ENCODE results near the gene PARN. TPM values are rescaled to one million over a fixed set of nuclear protein-coding genes. Genes with fewer than 3 reads are reported as not detected.
"Not testable (repeated sequence)": the region's sequence is repeated elsewhere in the genome, so short reads cannot be mapped to it uniquely, and the experiment has no call there.

The PARN gene
- total RNA-seq, 4 donors from 2014 or later, result 36.6 to 66.8 (median 53.5) TPM

DNA sequence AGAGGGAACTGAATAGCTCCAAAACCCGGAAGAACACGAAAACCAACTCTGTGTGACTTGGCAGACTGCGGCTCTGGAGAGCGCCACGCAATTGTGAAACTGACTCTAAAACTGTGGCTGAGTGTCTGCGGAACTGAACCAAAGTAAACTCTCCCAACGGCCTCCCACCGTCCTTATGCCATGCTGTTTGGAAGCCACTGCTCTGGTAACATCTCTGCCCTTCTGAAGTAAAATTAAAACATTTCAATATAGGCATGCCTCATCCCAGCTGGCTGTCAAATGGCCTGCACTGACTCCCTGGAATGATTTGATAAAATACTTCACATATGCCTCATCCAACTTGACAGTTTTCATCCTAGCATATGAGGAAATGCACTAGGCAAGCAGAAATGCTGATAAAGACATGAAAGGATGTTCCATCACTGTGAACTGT, 70.2 kb downstream of the PARN start:
- TF ChIP-seq, protein P1, sequence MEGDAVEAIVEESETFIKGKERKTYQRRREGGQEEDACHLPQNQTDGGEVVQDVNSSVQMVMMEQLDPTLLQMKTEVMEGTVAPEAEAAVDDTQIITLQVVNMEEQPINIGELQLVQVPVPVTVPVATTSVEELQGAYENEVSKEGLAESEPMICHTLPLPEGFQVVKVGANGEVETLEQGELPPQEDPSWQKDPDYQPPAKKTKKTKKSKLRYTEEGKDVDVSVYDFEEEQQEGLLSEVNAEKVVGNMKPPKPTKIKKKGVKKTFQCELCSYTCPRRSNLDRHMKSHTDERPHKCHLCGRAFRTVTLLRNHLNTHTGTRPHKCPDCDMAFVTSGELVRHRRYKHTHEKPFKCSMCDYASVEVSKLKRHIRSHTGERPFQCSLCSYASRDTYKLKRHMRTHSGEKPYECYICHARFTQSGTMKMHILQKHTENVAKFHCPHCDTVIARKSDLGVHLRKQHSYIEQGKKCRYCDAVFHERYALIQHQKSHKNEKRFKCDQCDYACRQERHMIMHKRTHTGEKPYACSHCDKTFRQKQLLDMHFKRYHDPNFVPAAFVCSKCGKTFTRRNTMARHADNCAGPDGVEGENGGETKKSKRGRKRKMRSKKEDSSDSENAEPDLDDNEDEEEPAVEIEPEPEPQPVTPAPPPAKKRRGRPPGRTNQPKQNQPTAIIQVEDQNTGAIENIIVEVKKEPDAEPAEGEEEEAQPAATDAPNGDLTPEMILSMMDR (IDR thresholded peaks at IDR 0.05), result no peak
- TF ChIP-seq POLR2A (IDR thresholded peaks at IDR 0.05), result no peak
- H3K27ac ChIP-seq, result peak overlapping the region in 1 of 4 donors; percentile 55
- no peak for DNase-seq

DNA sequence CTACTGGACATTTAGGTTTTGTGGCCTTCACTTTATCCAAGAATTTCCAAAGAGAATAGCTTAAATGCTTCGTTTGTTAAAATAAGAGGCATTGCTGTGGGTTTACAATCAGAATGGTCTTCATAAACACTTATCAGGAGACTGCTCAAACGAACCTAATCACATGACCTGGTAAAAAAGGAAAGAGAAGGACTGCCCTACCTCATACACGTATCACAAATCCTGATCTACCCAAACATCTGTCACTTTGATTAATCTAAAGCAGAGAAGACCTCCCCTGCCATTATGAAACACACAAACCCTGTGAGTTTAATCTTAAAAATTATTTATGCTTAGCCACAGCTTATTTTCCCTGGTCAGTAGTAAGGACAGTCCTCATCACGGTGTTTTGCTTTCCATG, 76.6 kb downstream of the PARN start:
- no peaks in the 10 kb centered on the region for H3K4me1 ChIP-seq
- H3K9me3 ChIP-seq, result no peaks in the 10 kb centered on the region
- TF ChIP-seq POLR2A (IDR thresholded peaks at IDR 0.05), result no peak
- TF ChIP-seq, protein P1 (IDR thresholded peaks at IDR 0.05), result no peak
- H3K27ac ChIP-seq, result no peak overlapping the region
- H3K27me3 ChIP-seq, result no peaks in the 10 kb centered on the region
- no peak overlapping the region for H3K4me3 ChIP-seq
- peaks cover 0 to 33% (median 0%) of the 10 kb centered on the region in 3 donors for H3K36me3 ChIP-seq
- DNase-seq, result no peak

More for the DNA sequence above, 70.2 kb downstream of the PARN start:
- no peaks in the 10 kb centered on the region for H3K27me3 ChIP-seq
- peaks cover 0 to 26% (median 2%) of the 10 kb centered on the region in 4 donors for H3K4me1 ChIP-seq
- no peak overlapping the region for H3K4me3 ChIP-seq
- H3K36me3 ChIP-seq, result peaks cover 0 to 7% (median 0%) of the 10 kb centered on the region in 3 donors
- H3K9me3 ChIP-seq, result no peaks in the 10 kb centered on the region

DNA sequence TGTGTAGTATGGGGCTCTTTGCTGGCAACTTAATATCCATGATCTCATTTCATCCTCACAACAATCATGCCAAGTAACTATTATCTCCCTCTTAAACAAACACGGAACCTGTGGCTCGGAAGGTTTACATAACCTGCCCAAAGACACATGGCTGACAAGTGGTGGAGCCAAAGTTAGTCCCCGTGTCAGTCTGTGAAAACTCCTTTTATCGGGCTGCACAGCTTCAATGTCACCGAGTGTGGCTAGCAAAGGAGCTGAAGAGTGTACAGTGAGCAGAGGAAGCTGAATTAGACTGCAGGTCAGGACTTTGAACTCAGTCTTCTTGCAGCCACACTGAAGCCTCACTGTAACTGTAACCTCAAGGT, 80.3 kb downstream of the PARN start:
- no peak for DNase-seq
- H3K36me3 ChIP-seq, result peaks cover 0 to 36% (median 0%) of the 10 kb centered on the region in 3 donors
- peak overlapping the region in 1 of 4 donors; percentile 31 for H3K27ac ChIP-seq
- TF ChIP-seq, protein P1 (IDR thresholded peaks at IDR 0.05), result no peak
- no peak for TF ChIP-seq POLR2A (IDR thresholded peaks at IDR 0.05)
- no peaks in the 10 kb centered on the region for H3K9me3 ChIP-seq
- no peak overlapping the region for H3K4me3 ChIP-seq
- H3K27me3 ChIP-seq, result no peaks in the 10 kb centered on the region
- H3K4me1 ChIP-seq, result no peaks in the 10 kb centered on the region

DNA sequence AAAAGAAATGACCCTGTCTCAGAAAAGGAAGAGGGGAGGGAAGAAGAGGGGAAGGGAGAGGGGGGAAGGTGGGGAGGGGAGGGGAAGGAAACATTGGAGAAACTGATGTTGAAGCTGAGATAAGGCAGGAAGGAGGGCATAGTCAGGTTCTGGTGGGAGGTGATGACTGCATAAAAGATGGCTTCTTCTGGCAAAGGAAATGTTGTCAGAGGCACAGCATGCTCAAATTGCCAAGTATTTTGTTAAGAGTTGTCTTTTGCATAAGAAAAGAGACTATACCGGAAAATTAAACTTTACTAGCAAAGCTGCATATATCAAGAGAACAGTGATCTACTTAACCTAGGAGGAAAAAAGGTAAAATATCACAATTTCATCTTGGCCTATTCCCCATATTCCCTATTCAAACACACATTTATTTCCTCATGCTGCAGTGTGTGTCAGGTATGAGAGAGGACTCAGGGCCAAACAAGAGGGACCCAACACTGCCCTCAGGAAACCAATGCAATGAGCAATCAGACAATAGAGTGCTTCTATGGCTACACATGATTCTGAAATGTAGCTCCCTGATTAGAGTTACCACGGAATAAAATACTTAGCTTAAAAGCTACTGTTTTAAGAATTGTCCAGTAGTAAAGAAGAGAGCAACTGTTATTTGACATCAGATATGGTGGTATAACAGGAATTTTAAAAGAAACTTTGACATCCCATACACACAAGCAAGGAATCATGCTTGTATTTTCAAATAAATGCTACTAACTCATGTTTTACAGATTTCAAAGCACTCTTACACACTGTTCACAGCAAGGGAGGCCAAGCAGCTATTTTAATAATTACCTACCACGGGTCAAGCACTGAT, 80.9 kb downstream of the PARN start:
- Histone ChIP-seq H3K27ac (peak overlapping the region in 1 of 4 donors; percentile 31), H3K4me1 (no peaks in the 10 kb centered on the region), H3K27me3 (no peaks in the 10 kb centered on the region), H3K4me3 (no peak overlapping the region), H3K9me3 (no peaks in the 10 kb centered on the region), H3K36me3 (peaks cover 0 to 34% (median 0%) of the 10 kb centered on the region in 3 donors)
- no peak for DNase-seq
- TF ChIP-seq, protein P1 (IDR thresholded peaks at IDR 0.05), result no peak
- TF ChIP-seq POLR2A (IDR thresholded peaks at IDR 0.05), result no peak

DNA sequence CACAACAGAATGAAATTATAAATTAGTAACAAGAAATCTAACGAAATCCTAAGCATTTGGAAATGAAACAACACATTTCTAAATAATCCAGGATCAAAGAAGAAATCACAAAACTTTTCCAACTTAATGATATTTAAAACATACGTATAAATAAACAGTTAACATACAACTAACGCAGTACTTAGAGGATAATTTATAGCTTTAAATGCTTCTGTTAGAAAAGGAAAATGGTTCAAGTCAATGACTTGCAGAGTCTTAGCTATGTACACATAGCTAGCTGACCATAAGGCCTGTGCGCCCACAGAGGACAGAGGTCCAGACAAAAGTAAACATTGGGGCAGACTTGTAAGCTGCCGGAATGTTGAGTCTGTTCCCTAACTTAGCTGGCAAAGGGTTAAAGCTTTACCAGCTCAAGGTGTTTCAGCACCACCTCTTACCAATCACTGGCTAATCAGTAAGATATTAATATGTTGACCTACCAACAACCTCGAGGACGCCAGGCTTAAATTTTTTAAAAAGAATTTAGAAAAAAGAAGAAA, 84.6 kb downstream of the PARN start:
- no peak overlapping the region for H3K27ac ChIP-seq
- H3K36me3 ChIP-seq, result peaks cover 0 to 27% (median 0%) of the 10 kb centered on the region in 3 donors
- H3K9me3 ChIP-seq, result peaks cover 0 to 2% (median 0%) of the 10 kb centered on the region in 4 donors
- H3K4me1 ChIP-seq, result no peaks in the 10 kb centered on the region
- DNase-seq, result no peak
- no peaks in the 10 kb centered on the region for H3K27me3 ChIP-seq
- H3K4me3 ChIP-seq, result no peak overlapping the region
- TF ChIP-seq, protein P1 (IDR thresholded peaks at IDR 0.05), result no peak
- no peak for TF ChIP-seq POLR2A (IDR thresholded peaks at IDR 0.05)

DNA sequence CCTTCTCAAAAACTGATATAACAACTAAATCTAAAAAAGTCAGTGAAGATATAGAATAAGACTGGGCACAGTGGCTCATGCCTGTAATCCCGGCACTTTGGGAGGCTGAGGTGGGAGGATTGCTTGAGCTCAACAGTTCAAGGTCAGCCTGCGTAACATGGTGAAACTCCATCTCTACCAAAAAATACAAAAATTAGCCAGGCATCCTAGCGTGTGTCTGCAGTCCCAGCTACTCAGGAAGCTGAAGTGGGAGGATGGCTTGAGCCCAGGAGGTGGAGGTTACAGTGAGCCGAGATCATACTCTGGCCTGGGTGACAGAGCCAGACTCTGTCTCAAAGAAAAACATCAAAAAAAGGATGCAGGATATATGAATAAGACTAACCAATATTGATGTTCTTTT, 85.2 kb downstream of the PARN start:
- not testable (repeated sequence) for H3K4me1 ChIP-seq, H3K27me3 ChIP-seq, H3K27ac ChIP-seq, H3K4me3 ChIP-seq, DNase-seq, H3K9me3 ChIP-seq
- H3K36me3 ChIP-seq, result peaks cover 0 to 27% (median 0%) of the 10 kb centered on the region in 3 donors
